Natural killer cell (primary cell): ENCODE results near the gene C1orf105. TPM values are rescaled to one million over a fixed set of nuclear protein-coding genes. Genes with fewer than 3 reads are reported as not detected.

Source experiments
- ATAC-seq, 3 donors: fragments of 150-1000 bp in 2 of 3; fragments of 200-7000 bp in 1 of 3; cut with Tn5 transposase; 1 replicate in 1 of 3; 2 replicates in 2 of 3; pipeline ENCODE4 v1.10.0; 2021; ENCODE audit warnings: mild to moderate bottlenecking in 2 of 3, moderate library complexity in 2 of 3
- DNase-seq, 2 donors: peaks; one replicate each; pipeline versions ENCODE4 v3.0.0 to v3.0.0-alpha.2; 2013 to 2021; ENCODE audit warnings: mixed read lengths in 1 of 2
- H3K27ac ChIP-seq: one replicate; pipeline ENCODE4 v1.5.1; 2013; ENCODE audit warnings: mild to moderate bottlenecking, low read length
- H3K27me3 ChIP-seq: one replicate; pipeline ENCODE4 v1.6.1; 2013; ENCODE audit warnings: low read length; ENCODE audit not compliant: control insufficient read depth, insufficient read depth
- H3K36me3 ChIP-seq: one replicate; pipeline ENCODE4 v1.6.1; 2013; ENCODE audit warnings: low read length; ENCODE audit not compliant: control insufficient read depth, insufficient read depth
- H3K4me1 ChIP-seq: one replicate; pipeline ENCODE4 v1.6.1; 2013; ENCODE audit warnings: low read length; ENCODE audit not compliant: control insufficient read depth, insufficient read depth
- H3K4me3 ChIP-seq: one replicate; pipeline ENCODE4 v1.5.1; 2013; ENCODE audit warnings: low read length
- H3K9me3 ChIP-seq: one replicate; pipeline ENCODE4 v1.6.1; 2013; ENCODE audit warnings: low read length; ENCODE audit not compliant: control insufficient read depth, insufficient read depth
- H3K27ac Mint-ChIP-seq, 2 donors: one replicate each; pipeline ENCODE4 v1.8.0; 2022; ENCODE audit warnings: mild to moderate bottlenecking in 2 of 2, mixed read lengths in 2 of 2, moderate library complexity in 1 of 2
- H3K27me3 Mint-ChIP-seq, 2 donors: one replicate each; pipeline ENCODE4 v1.8.0; 2022; ENCODE audit warnings: low read depth in 2 of 2, mixed read lengths in 2 of 2
- H3K36me3 Mint-ChIP-seq: one replicate; pipeline ENCODE4 v1.8.0; 2022; ENCODE audit warnings: mixed read lengths
- H3K4me1 Mint-ChIP-seq, 2 donors: one replicate each; pipeline ENCODE4 v1.8.0; 2022; ENCODE audit warnings: mixed read lengths in 2 of 2
- H3K4me3 Mint-ChIP-seq: one replicate; pipeline ENCODE4 v1.8.0; 2022; ENCODE audit warnings: mild to moderate bottlenecking, moderate library complexity, mixed read lengths
- H3K9me3 Mint-ChIP-seq, 2 donors: one replicate each; pipeline ENCODE4 v1.8.0; 2022; ENCODE audit warnings: mixed read lengths in 2 of 2
- CTCF ChIP-seq: fragments of 200-600 bp; IDR thresholded peaks from one replicate; pipeline ENCODE4 v1.8.0; 2022; ENCODE audit warnings: antibody characterized with exemption
- WGBS: methylation state at CpG from one replicate; pipeline ENCODE4 v1.1.7; 2013; ENCODE audit warnings: missing lambda C conversion rate; ENCODE audit not compliant: insufficient coverage; 5-methylcytosine and 5-hydroxymethylcytosine counted together
- intact Hi-C: fragments of 100-400 bp; cut with micrococcal nuclease; formaldehyde crosslinking; loops from one replicate; pipeline ENCODE4 v1.14.2; 2022
- total RNA-seq, 4 donors: library from RNA; stranded (reverse); fragments of 120-200 nt in 1 of 4; gene quantifications; one replicate each; pipeline versions ENCODE4 v1.2.3 to v1.2.4, GENCODE V29; 2013 to 2022

Gene C1orf105
- total RNA-seq, 3 donors from 2014 or later (not counting 1 experiment from before 2014, with no cell fraction given), result not detected

- H3K36me3 Mint-ChIP-seq, result no peaks in the 10 kb centered on the region
- WGBS, result 88% methylated on average over 5 of the region's 5 CpGs
- peak overlapping the region; percentile 77 to 90 for H3K27ac Mint-ChIP-seq
Measured at GRCh38 chr1:172394811-172395210, 25.7 kb upstream of the C1orf105 start.

GRCh38 chr1:172395576-172395975 is 24.9 kb upstream of the C1orf105 start:
- H3K27ac Mint-ChIP-seq, result no peak overlapping the region
- no peaks in the 10 kb centered on the region for H3K27me3 Mint-ChIP-seq
- Histone ChIP-seq H3K4me3 (no peak overlapping the region), H3K9me3 (no peaks in the 10 kb centered on the region), H3K4me1 (peaks cover 20% of the 10 kb centered on the region), H3K27ac (peak overlapping the region; percentile 80), H3K27me3 (no peaks in the 10 kb centered on the region), H3K36me3 (no peaks in the 10 kb centered on the region)
- 100% methylated on average over 2 of the region's 3 CpGs for WGBS
- intact Hi-C loops, result loop anchor here (2.0 kb wide), 2 partner anchors 15 to 37 kb away; no protein-coding TSS in a partner anchor
- H3K9me3 Mint-ChIP-seq, result no peaks in the 10 kb centered on the region
- ATAC-seq, result no peak
- DNase-seq, result no peak
- H3K4me3 Mint-ChIP-seq, result no peak overlapping the region
- peaks cover 47 to 48% of the 10 kb centered on the region in 2 donors for H3K4me1 Mint-ChIP-seq
- no peak for TF ChIP-seq CTCF
- H3K36me3 Mint-ChIP-seq, result no peaks in the 10 kb centered on the region

More at GRCh38 chr1:172394811-172395210, 25.7 kb upstream of the C1orf105 start:
- H3K9me3 ChIP-seq, result no peaks in the 10 kb centered on the region
- H3K4me1 ChIP-seq, result peaks cover 20% of the 10 kb centered on the region
- H3K27ac ChIP-seq, result peak overlapping the region; percentile 80
- no peaks in the 10 kb centered on the region for H3K27me3 ChIP-seq
- no peak for TF ChIP-seq CTCF
- no peak overlapping the region for H3K4me3 ChIP-seq
- Mint-ChIP-seq H3K4me1 (peaks cover 40 to 44% of the 10 kb centered on the region in 2 donors), H3K27me3 (no peaks in the 10 kb centered on the region), H3K4me3 (peak overlapping the region; percentile 61), H3K9me3 (no peaks in the 10 kb centered on the region)
- intact Hi-C loops, result loop anchor here (1.0 to 2.0 kb wide), 3 partner anchors 14 to 214 kb away; no protein-coding TSS in a partner anchor
- DNase-seq (no peak), ATAC-seq (no peak)
- H3K36me3 ChIP-seq, result no peaks in the 10 kb centered on the region

- Histone ChIP-seq H3K27me3 (no peaks in the 10 kb centered on the region), H3K36me3 (no peaks in the 10 kb centered on the region), H3K27ac (no peak overlapping the region), H3K4me1 (peaks cover 20% of the 10 kb centered on the region), H3K9me3 (no peaks in the 10 kb centered on the region), H3K4me3 (no peak overlapping the region)
- no peak for ATAC-seq
- no peak overlapping the region for H3K27ac Mint-ChIP-seq
- WGBS, result 71% methylated on average over 1 of the region's 3 CpGs
- no peak overlapping the region for H3K4me3 Mint-ChIP-seq
- intact Hi-C loops, result no loop called here
- no peaks in the 10 kb centered on the region for H3K36me3 Mint-ChIP-seq
- H3K27me3 Mint-ChIP-seq, result no peaks in the 10 kb centered on the region
- no peak for TF ChIP-seq CTCF
- H3K4me1 Mint-ChIP-seq, result peaks cover 44 to 52% of the 10 kb centered on the region in 2 donors
- no peak for DNase-seq
- no peaks in the 10 kb centered on the region for H3K9me3 Mint-ChIP-seq
Measured at GRCh38 chr1:172397221-172397620, 23.3 kb upstream of the C1orf105 start.

- intact Hi-C loops, result loop anchor here (2.0 kb wide), 1 partner anchor 395 kb away; no protein-coding TSS in a partner anchor
- Mint-ChIP-seq H3K9me3 (no peaks in the 10 kb centered on the region), H3K36me3 (no peaks in the 10 kb centered on the region), H3K27me3 (no peaks in the 10 kb centered on the region), H3K27ac (no peak overlapping the region), H3K4me1 (peaks cover 46 to 55% of the 10 kb centered on the region in 2 donors), H3K4me3 (no peak overlapping the region)
- no peak overlapping the region for H3K27ac ChIP-seq
- H3K36me3 ChIP-seq, result no peaks in the 10 kb centered on the region
- no peak overlapping the region for H3K4me3 ChIP-seq
- peaks cover 20% of the 10 kb centered on the region for H3K4me1 ChIP-seq
- WGBS, result 80% methylated on average over 2 of the region's 2 CpGs
- ATAC-seq, result no peak
- H3K9me3 ChIP-seq, result no peaks in the 10 kb centered on the region
- no peak for TF ChIP-seq CTCF
- no peak for DNase-seq
- no peaks in the 10 kb centered on the region for H3K27me3 ChIP-seq
Measured at GRCh38 chr1:172397633-172398032, 22.9 kb upstream of the C1orf105 start.
